ENCODE results near the gene GK.

DNA sequence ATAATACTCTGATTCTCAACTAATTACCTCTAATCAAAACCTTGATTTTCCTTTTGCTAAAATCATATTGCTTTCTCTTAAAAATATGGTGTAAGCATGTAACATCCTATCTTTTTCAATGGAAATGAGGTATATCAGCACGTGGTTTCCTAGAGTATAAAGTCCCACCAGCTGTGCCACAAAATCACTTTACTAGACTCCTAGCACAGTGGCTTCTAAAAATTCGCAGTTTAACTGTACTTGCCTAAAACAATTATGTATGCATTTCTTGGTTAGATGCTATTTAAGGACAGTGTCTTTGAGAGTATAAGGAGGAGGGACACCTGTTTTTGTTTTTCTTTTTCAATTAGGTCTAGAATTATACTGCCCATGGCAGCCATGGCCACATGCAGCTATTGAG lies 62.8 kb downstream of the GK start:
- TF ChIP-seq POLR2AphosphoS5 (IDR thresholded peaks at IDR 0.05; ENCODE audit: low read depth, low read length): no peak
- TF ChIP-seq TAF1 (IDR thresholded peaks at IDR 0.05; ENCODE audit: low read depth, low read length): no peak
- no peak for TF ChIP-seq POLR2A (IDR thresholded peaks at IDR 0.05; ENCODE audit: low read depth, low read length)
- no peak for TF ChIP-seq SPI1 (IDR thresholded peaks at IDR 0.05; ENCODE audit: low read depth, low read length)
- TF ChIP-seq POU2F2 (IDR thresholded peaks at IDR 0.05; ENCODE audit: low read depth, low read length): no peak

All from GM12891 (cell line).